Measurements from ENCODE around the gene NECTIN3.

DNA sequence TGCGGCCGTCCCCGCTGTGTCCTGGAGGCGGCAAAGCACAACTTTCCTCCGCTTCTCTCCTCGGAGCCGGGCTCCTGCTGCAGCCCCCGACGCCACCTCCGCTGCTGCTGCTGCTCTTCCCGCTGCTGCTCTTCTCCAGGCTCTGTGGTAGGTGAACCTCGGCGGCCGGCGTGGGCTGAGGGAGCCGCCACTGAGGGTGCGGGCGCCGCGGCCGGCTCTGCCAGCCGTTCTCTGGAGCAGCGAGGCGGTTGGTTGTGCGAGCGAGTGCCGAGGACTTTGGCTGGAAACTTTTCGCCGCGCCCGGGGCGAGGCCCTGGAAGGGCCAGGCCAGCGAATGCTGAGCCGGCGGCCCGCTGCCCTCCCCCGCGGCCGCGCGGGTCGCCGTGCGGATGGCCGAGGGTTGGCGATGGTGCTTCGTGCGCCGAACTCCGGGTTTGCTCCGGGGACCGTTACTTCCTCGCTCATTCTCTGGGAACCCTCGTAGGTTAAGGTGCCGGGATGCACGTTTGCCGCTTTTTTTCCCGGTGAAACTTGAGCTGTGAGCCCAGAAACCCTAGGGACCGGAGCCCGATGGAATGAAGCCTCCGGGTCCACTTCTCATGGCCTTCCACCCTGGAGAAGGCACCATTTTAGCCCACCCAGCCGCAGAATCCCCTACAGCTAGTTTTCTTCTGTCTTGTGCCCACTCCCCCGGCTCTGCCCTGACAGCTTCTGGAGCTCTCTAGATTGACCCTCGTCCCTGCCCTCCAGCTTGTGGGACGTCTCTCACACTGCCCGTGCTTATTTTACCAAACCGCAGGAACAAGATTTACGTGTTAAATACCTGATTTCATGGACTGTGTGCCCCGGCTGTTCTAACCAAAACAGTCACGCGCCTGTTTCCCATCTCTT lies 660 bp downstream of the NECTIN3 start:
- TF ChIP-seq, protein P1, sequence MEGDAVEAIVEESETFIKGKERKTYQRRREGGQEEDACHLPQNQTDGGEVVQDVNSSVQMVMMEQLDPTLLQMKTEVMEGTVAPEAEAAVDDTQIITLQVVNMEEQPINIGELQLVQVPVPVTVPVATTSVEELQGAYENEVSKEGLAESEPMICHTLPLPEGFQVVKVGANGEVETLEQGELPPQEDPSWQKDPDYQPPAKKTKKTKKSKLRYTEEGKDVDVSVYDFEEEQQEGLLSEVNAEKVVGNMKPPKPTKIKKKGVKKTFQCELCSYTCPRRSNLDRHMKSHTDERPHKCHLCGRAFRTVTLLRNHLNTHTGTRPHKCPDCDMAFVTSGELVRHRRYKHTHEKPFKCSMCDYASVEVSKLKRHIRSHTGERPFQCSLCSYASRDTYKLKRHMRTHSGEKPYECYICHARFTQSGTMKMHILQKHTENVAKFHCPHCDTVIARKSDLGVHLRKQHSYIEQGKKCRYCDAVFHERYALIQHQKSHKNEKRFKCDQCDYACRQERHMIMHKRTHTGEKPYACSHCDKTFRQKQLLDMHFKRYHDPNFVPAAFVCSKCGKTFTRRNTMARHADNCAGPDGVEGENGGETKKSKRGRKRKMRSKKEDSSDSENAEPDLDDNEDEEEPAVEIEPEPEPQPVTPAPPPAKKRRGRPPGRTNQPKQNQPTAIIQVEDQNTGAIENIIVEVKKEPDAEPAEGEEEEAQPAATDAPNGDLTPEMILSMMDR (IDR thresholded peaks at IDR 0.05), result peak in 1 of 4 experiments; percentile 5
- no peak for TF ChIP-seq POLR2A (IDR thresholded peaks at IDR 0.05)
